ENCODE data around the gene LRRC3. TPM values are rescaled to one million over a fixed set of nuclear protein-coding genes. Genes with fewer than 3 reads are reported as not detected.

LRRC3 gene
- total RNA-seq, 4 donors from 2014 or later: 0.57 to 2.9 (median 1.1) TPM

DNA sequence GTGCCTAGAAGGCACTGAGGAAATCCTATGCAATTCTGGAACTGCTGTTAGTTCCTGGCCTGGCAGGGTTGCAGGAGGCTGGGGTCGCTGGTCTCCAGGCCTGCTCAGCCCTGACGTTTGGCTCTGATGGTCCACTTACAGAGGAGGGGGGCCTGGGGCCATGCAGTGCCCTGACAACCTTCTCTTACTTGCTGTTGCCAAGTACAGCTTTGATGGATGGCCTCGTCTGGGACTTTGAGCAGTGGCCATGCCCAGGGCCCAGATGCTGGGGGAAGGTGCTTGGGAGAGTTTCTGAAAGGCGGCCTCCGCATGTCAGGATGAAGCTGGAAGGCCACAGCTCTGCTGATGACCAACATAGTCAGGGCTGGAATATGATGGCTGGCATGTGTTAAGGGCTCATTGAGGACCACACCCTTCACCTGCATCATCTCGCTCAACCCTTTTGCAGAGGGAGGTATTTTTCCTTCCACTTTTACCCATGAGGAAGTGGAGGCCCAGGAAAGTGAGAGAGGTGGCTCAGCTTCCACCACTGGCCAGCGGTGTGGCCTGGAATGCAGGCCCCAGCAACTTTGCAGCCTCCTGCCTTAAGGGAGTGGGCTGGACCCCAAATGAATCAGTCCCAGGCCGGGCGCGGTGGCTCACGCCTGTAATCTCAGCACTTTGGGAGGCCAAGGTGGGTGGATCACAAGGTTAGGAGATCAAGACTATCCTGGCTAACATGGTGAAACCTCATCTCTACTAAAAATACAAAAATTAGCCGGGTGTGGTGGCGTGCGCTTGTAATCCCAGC is 34.7 kb upstream of the LRRC3 start:
- no peak for TF ChIP-seq POLR2A (IDR thresholded peaks at IDR 0.05)
- TF ChIP-seq, protein P1, sequence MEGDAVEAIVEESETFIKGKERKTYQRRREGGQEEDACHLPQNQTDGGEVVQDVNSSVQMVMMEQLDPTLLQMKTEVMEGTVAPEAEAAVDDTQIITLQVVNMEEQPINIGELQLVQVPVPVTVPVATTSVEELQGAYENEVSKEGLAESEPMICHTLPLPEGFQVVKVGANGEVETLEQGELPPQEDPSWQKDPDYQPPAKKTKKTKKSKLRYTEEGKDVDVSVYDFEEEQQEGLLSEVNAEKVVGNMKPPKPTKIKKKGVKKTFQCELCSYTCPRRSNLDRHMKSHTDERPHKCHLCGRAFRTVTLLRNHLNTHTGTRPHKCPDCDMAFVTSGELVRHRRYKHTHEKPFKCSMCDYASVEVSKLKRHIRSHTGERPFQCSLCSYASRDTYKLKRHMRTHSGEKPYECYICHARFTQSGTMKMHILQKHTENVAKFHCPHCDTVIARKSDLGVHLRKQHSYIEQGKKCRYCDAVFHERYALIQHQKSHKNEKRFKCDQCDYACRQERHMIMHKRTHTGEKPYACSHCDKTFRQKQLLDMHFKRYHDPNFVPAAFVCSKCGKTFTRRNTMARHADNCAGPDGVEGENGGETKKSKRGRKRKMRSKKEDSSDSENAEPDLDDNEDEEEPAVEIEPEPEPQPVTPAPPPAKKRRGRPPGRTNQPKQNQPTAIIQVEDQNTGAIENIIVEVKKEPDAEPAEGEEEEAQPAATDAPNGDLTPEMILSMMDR (IDR thresholded peaks at IDR 0.05): no peak
- H3K4me1 ChIP-seq: no peaks in the 10 kb centered on the region
- no peak overlapping the region for H3K4me3 ChIP-seq
- no peak overlapping the region for H3K27ac ChIP-seq
- no peak for DNase-seq
- WGBS, 2 donors: 76 to 88% methylated on average over 4 to 5 of the region's 14 CpGs
- peaks cover 0 to 7% (median 0%) of the 10 kb centered on the region in 3 donors for H3K9me3 ChIP-seq
- no peaks in the 10 kb centered on the region for H3K36me3 ChIP-seq
- intact Hi-C loops (cut with DNase I): no loop called here
- H3K27me3 ChIP-seq: peaks cover 0 to 29% (median 0%) of the 10 kb centered on the region in 4 donors

DNA sequence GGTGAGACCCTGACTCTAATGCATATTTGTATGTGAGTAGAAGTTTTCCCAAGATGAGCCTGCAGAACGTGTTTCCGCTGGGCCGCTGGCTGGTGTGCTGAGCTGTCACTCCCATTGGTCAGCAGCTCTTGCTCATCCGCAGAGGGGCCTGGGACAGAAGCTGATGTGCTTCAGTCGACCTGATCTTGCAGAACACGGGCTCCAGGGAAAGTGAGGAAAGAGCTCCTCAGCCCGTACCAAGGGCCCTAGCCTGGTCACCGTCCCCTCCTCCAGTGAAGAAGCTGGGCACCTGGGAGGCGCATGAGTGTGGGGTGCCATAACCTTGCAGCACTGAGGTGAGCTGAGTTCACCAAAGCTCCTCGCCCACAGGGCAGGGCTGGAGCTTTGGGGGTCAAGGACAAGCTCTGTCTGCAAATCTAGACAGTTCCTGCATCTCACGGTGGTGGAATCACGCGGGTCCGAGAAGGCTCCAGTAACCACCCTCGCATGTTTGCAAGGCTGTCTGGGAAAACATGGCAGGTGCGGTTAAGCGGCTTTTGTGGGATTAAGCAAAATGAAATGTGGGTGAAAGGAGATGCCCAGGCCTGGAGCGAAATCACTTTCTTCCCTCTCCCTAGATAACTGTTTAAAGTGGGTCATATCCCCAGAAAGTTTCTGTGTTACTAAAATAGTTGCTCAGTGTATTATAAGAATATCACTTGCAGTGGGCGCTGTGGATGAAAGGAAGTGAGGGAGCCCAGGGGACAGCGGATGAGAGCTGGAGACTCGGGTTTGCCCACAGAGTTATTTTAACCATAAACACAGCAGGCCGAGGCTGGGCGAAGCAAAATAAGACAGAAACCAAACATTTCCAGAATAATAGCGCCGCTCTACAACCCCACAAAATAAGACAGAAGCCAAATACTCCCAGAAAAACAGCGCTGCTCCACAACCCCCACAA is 33.1 kb upstream of the LRRC3 start:
- TF ChIP-seq POLR2A (IDR thresholded peaks at IDR 0.05): no peak
- TF ChIP-seq, protein P1 (IDR thresholded peaks at IDR 0.05): no peak
- no peak overlapping the region for H3K27ac ChIP-seq
- H3K36me3 ChIP-seq: no peaks in the 10 kb centered on the region
- intact Hi-C loops (cut with DNase I): no loop called here
- H3K4me1 ChIP-seq: no peaks in the 10 kb centered on the region
- WGBS, 2 donors: 71 to 77% methylated on average over 16 to 19 of the region's 26 CpGs
- peaks cover 0 to 34% (median 0%) of the 10 kb centered on the region in 4 donors for H3K27me3 ChIP-seq
- DNase-seq: no peak
- peaks cover 0 to 7% (median 0%) of the 10 kb centered on the region in 3 donors for H3K9me3 ChIP-seq
- H3K4me3 ChIP-seq: no peak overlapping the region

DNA sequence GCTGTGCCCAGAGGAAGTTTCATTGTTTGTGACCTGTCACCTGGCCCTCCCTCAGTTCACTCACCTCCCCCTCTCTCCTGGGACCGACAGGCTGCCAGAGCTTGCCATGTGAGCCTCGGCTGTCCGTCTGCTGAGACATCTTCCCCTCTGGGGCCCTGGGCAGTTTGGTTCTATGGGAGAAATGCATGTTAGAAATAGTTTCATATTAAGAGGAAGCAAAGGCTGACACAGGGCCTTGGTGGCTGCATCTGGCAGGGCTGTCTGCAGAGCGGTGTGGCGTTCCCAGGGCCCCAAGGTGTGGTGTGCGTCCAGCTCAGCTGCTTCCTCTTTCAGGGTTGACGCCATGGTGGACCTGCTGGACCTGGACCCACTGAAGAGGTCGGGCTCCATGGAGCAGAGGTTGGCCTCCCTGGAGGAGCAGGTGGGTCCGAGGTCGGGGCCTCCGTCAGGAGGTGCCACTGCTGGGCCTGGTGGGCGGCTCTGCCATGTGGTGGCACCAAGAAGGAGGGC is 31.9 kb upstream of the LRRC3 start:
- H3K27me3 ChIP-seq: peaks cover 0 to 34% (median 0%) of the 10 kb centered on the region in 4 donors
- H3K36me3 ChIP-seq: no peaks in the 10 kb centered on the region
- peaks cover 0 to 3% (median 0%) of the 10 kb centered on the region in 3 donors for H3K9me3 ChIP-seq
- no peak overlapping the region for H3K27ac ChIP-seq
- no peak overlapping the region for H3K4me3 ChIP-seq
- intact Hi-C loops (cut with DNase I): no loop called here
- no peaks in the 10 kb centered on the region for H3K4me1 ChIP-seq
- TF ChIP-seq POLR2A (IDR thresholded peaks at IDR 0.05): no peak
- TF ChIP-seq, protein P1 (IDR thresholded peaks at IDR 0.05): no peak
- no peak for DNase-seq
- WGBS, 2 donors: 64 to 73% methylated on average over 4 to 5 of the region's 12 CpGs

- Histone ChIP-seq H3K9me3 (peaks cover 0 to 9% (median 0%) of the 10 kb centered on the region in 3 donors), H3K27ac (no peak overlapping the region), H3K27me3 (peaks cover 0 to 34% (median 0%) of the 10 kb centered on the region in 4 donors), H3K36me3 (no peaks in the 10 kb centered on the region), H3K4me3 (no peak overlapping the region), H3K4me1 (no peaks in the 10 kb centered on the region)
- no peak for TF ChIP-seq POLR2A (IDR thresholded peaks at IDR 0.05)
- TF ChIP-seq, protein P1 (IDR thresholded peaks at IDR 0.05): no peak
- intact Hi-C loops (cut with DNase I): no loop called here
- no peak for DNase-seq
- WGBS, 2 donors: 64 to 100% methylated on average over 1 to 6 of the region's 17 CpGs
Measured at GRCh38 chr21:44423941-44424607, 31.2 kb upstream of the LRRC3 start.

Measured in esophagus squamous epithelium (tissue), 5 donors.